HCT116 (cell line): ENCODE results near the gene TIMM17B. TPM values are rescaled to one million over a fixed set of nuclear protein-coding genes. Genes with fewer than 3 reads are reported as not detected.

Experiments used
- ATAC-seq: fragments of 200-7000 bp; cut with Tn5 transposase; 2 replicates; pipeline ENCODE4 v1.9.1; 2020; ENCODE audit warnings: mild to moderate bottlenecking, moderate library complexity
- BruUV-seq: library from RNA; stranded (reverse); fragments of 400-500 nt; replicated peaks from 2 replicates; lab custom pipeline; 2021; lab: Mats Ljungman, UMichigan
- CTCF ChIA-PET: fragments of 300-600 bp; sonication (Branson Sonifier 250); formaldehyde crosslinking; loops from one replicate; lab custom pipeline; 2021; ENCODE audit warnings: antibody characterized with exemption; lab: Charles Lee
- POLR2A ChIA-PET: fragments of 300-600, 350-600 bp; sonication (Branson Sonifier 250); formaldehyde crosslinking; loops from one replicate; lab custom pipeline; 2021; ENCODE audit warnings: antibody characterized with exemption; lab: Charles Lee
- RAD21 ChIA-PET, 2 experiments: fragments of 300-600 bp; sonication (Branson Sonifier 250); formaldehyde crosslinking; loops; one replicate each; lab custom pipeline; 2023; ENCODE audit warnings: low total read pairs in 2 of 2; ENCODE audit not compliant: uncharacterized antibody in 2 of 2, unreplicated experiment in 2 of 2, low non-redundant PET in 1 of 2; lab: Charles Lee
- DNase-seq: peaks from one replicate; pipeline ENCODE4 v3.0.0-alpha.2; 2010; ENCODE audit warnings: low read depth, low spot score
- H2AFZ ChIP-seq: fragments of 200-600 bp; shearing (Covaris generic), sonication (generic); 2 replicates; pipeline ENCODE4 v1.6.1; 2017; ENCODE audit warnings: low read depth, mixed run types, mixed read lengths, antibody characterized with exemption, low read length; ENCODE audit not compliant: poor library complexity, severe bottlenecking
- H3K27ac ChIP-seq: 2 replicates; pipeline ENCODE4 v1.5.1; 2012; ENCODE audit warnings: low read depth, low read length
- H3K27me3 ChIP-seq: fragments of 200-600 bp; sonication (generic); 2 replicates; pipeline ENCODE4 v1.6.1; 2016; ENCODE audit warnings: mixed run types, low read length, mixed read lengths; ENCODE audit not compliant: insufficient read depth
- H3K36me3 ChIP-seq, 2 experiments: fragments of 200-500 bp in 1 of 2; fragments of 200-600 bp in 1 of 2; sonication (Bioruptor generic) in 1 of 2; sonication (generic) in 1 of 2; 2 replicates each; pipeline versions ENCODE4 v1.5.1 to v1.6.1; 2014 to 2016; ENCODE audit warnings: low read length in 2 of 2, inconsistent platforms in 1 of 2, mixed read lengths in 1 of 2, mixed run types in 1 of 2; ENCODE audit not compliant: insufficient read depth in 2 of 2, control insufficient read depth in 1 of 2
- H3K4me1 ChIP-seq, 2 experiments: fragments of 200-600 bp in 1 of 2; sonication (generic) in 1 of 2; 2 replicates each; pipeline versions ENCODE4 v1.5.1 to v1.6.1; 2012 to 2017; ENCODE audit warnings: low read length in 2 of 2, inconsistent platforms in 1 of 2, mild to moderate bottlenecking in 1 of 2, mixed read lengths in 1 of 2, mixed run types in 1 of 2, moderate library complexity in 1 of 2; ENCODE audit not compliant: insufficient read depth in 2 of 2, control insufficient read depth in 1 of 2
- H3K4me2 ChIP-seq: fragments of 200-600 bp; sonication (generic); 2 replicates; pipeline ENCODE4 v1.6.1; 2017; ENCODE audit warnings: mixed run types, low read length, mixed read lengths
- H3K4me3 ChIP-seq, 2 experiments: fragments of 200-600 bp in 1 of 2; sonication (generic) in 1 of 2; replicated peaks in 1 of 2; 2 replicates each; pipeline ENCODE4 v1.5.1; 2011 to 2016; ENCODE audit warnings: low read length in 2 of 2, control low read depth in 1 of 2, low read depth in 1 of 2, mild to moderate bottlenecking in 1 of 2, mixed read lengths in 1 of 2, mixed run types in 1 of 2
- H3K79me2 ChIP-seq: fragments of 200-600 bp; sonication (generic); 2 replicates; pipeline ENCODE4 v1.6.1; 2017; ENCODE audit warnings: mild to moderate bottlenecking, mixed run types, low read length, moderate library complexity, mixed read lengths; ENCODE audit not compliant: insufficient read depth
- H3K9ac ChIP-seq: fragments of 200-600 bp; sonication (generic); 2 replicates; pipeline ENCODE4 v1.6.1; 2016; ENCODE audit warnings: low read length, mixed read lengths
- H3K9me2 ChIP-seq: fragments of 200-600 bp; sonication (generic), shearing (Covaris generic); 2 replicates; pipeline ENCODE4 v1.6.1; 2017; ENCODE audit warnings: mixed run types, mild to moderate bottlenecking, moderate library complexity; ENCODE audit not compliant: insufficient read depth
- H3K9me3 ChIP-seq, 2 experiments: fragments of 200-500 bp in 1 of 2; fragments of 200-600 bp in 1 of 2; sonication (Bioruptor generic) in 1 of 2; sonication (generic) in 1 of 2; 2 replicates each; pipeline ENCODE4 v1.6.1; 2014 to 2017; ENCODE audit warnings: low read length in 2 of 2, mixed read lengths in 2 of 2, inconsistent platforms in 1 of 2, low read depth in 1 of 2, mild to moderate bottlenecking in 1 of 2, mixed run types in 1 of 2, moderate library complexity in 1 of 2; ENCODE audit not compliant: control insufficient read depth in 1 of 2, insufficient read depth in 1 of 2
- H4K20me1 ChIP-seq: fragments of 200-600 bp; sonication (generic), shearing (Covaris generic); 2 replicates; pipeline ENCODE4 v1.6.1; 2017; ENCODE audit warnings: mixed run types, mild to moderate bottlenecking, moderate library complexity; ENCODE audit not compliant: insufficient read depth
- EZH2 ChIP-seq: fragments of 200-600 bp; sonication (generic); IDR thresholded peaks from 2 replicates; pipeline ENCODE4 v1.6.1; 2017; ENCODE audit warnings: antibody characterized with exemption, mixed run types
- FOSL1 ChIP-seq: IDR thresholded peaks from 2 replicates; pipeline ENCODE4 v1.6.1; 2012; ENCODE audit warnings: low read depth
- JUND ChIP-seq: IDR thresholded peaks from 2 replicates; pipeline ENCODE4 v1.6.1; 2012
- POLR2A ChIP-seq: IDR thresholded peaks from 2 replicates; pipeline ENCODE4 v1.7.0; 2011; ENCODE audit warnings: borderline replicate concordance; ENCODE audit not compliant: insufficient read depth, insufficient read length; ENCODE audit errors: extremely low read depth
- POLR2AphosphoS5 ChIP-seq: IDR thresholded peaks from 2 replicates; pipeline ENCODE4 v1.6.1; 2011; ENCODE audit warnings: mild to moderate bottlenecking, low read depth, low read length, moderate library complexity
- SIN3A ChIP-seq: IDR thresholded peaks from 2 replicates; pipeline ENCODE4 v1.6.1; 2012; ENCODE audit warnings: low read depth
- SP1 ChIP-seq: IDR thresholded peaks from 2 replicates; pipeline ENCODE4 v1.6.1; 2012; ENCODE audit warnings: low read depth
- SRF ChIP-seq: IDR thresholded peaks from 2 replicates; pipeline ENCODE4 v1.6.1; 2012; ENCODE audit warnings: low read depth
- TCF7L2 ChIP-seq: IDR thresholded peaks from 2 replicates; pipeline ENCODE4 v1.7.0; 2011; ENCODE audit warnings: borderline replicate concordance, inconsistent platforms; ENCODE audit not compliant: insufficient read depth, insufficient read length; ENCODE audit errors: extremely low read depth
- YY1 ChIP-seq: IDR thresholded peaks from 2 replicates; pipeline ENCODE4 v1.6.1; 2011; ENCODE audit warnings: low read length, low read depth, moderate library complexity, mild to moderate bottlenecking; ENCODE audit not compliant: insufficient replicate concordance; ENCODE audit errors: extremely low read depth
- intact Hi-C: fragments of 100-400 bp; cut with micrococcal nuclease; formaldehyde crosslinking; loops from 2 replicates; pipeline ENCODE4 v1.10.0; 2022
- total RNA-seq: library from RNA; stranded (reverse); gene quantifications from one replicate; pipeline ENCODE4 v1.2.1, GENCODE V29; 2021; ENCODE audit not compliant: unreplicated experiment

Gene TIMM17B
- total RNA-seq, 1 experiment from 2014 or later = 41.7 TPM

- TF ChIP-seq YY1 (peak; percentile 87), EZH2 (no peak), SP1 (no peak), TCF7L2 (peak; percentile 66), POLR2AphosphoS5 (peak; percentile 78), POLR2A (peak; percentile 40)
- TF ChIP-seq, all 23 proteins: peak for 4
- H3K4me3 ChIP-seq = peak within 1 kb of the TSS; percentile 84 to 87
- no peaks in the 10 kb centered on the region for H3K27me3 ChIP-seq
- peaks cover 53% of the 10 kb centered on the region for H3K79me2 ChIP-seq
- H3K9ac ChIP-seq = peak within 1 kb of the TSS; percentile 85
- RAD21 ChIA-PET = no interaction called here
- no peak within 1 kb of the TSS for H2AFZ ChIP-seq
- peaks cover 0 to 18% of the 10 kb centered on the region in 2 experiments for H3K4me1 ChIP-seq
- POLR2A ChIA-PET = interaction anchor here (1.3 to 1.5 kb wide), 3 partner anchors 14 to 175 kb away, joined by 3 to 12 read pairs (median 5); partner anchors contain the start of genes PQBP1 and TIMM17B
- H3K27ac ChIP-seq = peak within 1 kb of the TSS; percentile 78
- DNase-seq (peak; percentile 77), ATAC-seq (peak; percentile 90)
- peak within 1 kb of the TSS; percentile 83 for H3K4me2 ChIP-seq
- peaks cover 7 to 12% of the 10 kb centered on the region in 2 experiments; a peak in 3 of 4 replicates for H3K36me3 ChIP-seq
- intact Hi-C loops = no loop called here
- CTCF ChIA-PET = no interaction called here
- no peaks in the 10 kb centered on the region for H4K20me1 ChIP-seq
- H3K9me2 ChIP-seq = no peaks in the 10 kb centered on the region
- BruUV-seq = no TSS peak
- H3K9me3 ChIP-seq = no peaks in the 10 kb centered on the region
Observed at GRCh38 chrX:48911412-48912182, 14.0 kb upstream of the TIMM17B start, which contains the start of gene SLC35A2. Gene SLC35A2, minus strand, starts transcription at chrX:48911646. Its CDS starts 10 bp downstream, at chrX:48911636.

- ATAC-seq (no peak), DNase-seq (no peak)
- Histone ChIP-seq H3K9me3 (no peaks in the 10 kb centered on the region), H4K20me1 (no peaks in the 10 kb centered on the region), H3K4me3 (peak overlapping the region; percentile 84 to 87), H3K9me2 (no peaks in the 10 kb centered on the region), H3K4me1 (peaks cover 0 to 18% of the 10 kb centered on the region in 2 experiments), H3K27ac (peak overlapping the region; percentile 78), H3K79me2 (peaks cover 47% of the 10 kb centered on the region), H3K4me2 (peak overlapping the region; percentile 83), H3K27me3 (no peaks in the 10 kb centered on the region), H2AFZ (no peak overlapping the region), H3K9ac (peak overlapping the region; percentile 85), H3K36me3 (peaks cover 6 to 9% of the 10 kb centered on the region in 2 experiments; a peak in 3 of 4 replicates)
- ChIA-PET POLR2A (interaction anchor here (1.3 to 1.5 kb wide), 2 partner anchors 19 to 174 kb away, joined by 3 to 5 read pairs; no protein-coding TSS in a partner anchor), RAD21 (no interaction called here), CTCF (no interaction called here)
- TF ChIP-seq SIN3A (no peak), FOSL1 (no peak), SRF (no peak), EZH2 (no peak), JUND (no peak)
- intact Hi-C loops = no loop called here
- no TSS peak for BruUV-seq
Observed at GRCh38 chrX:48910926-48911411, 13.4 kb upstream of the TIMM17B start.
